Type B pancreatic cell (in vitro differentiated cells): ENCODE data around the gene SIRT6. TPM values are rescaled to one million over a fixed set of nuclear protein-coding genes. Genes with fewer than 3 reads are reported as not detected.

Experiments used
- DNase-seq: peaks from one replicate; pipeline ENCODE4 v3.0.0; 2021; ENCODE audit warnings: mixed read lengths; ENCODE audit not compliant: unreplicated experiment; ENCODE audit errors: extremely low spot score
- H3K27ac Mint-ChIP-seq: 2 replicates; pipeline ENCODE4 v1.8.0; 2021; ENCODE audit warnings: mild to moderate bottlenecking, mixed read lengths
- H3K27me3 Mint-ChIP-seq: 2 replicates; pipeline ENCODE4 v1.8.0; 2021; ENCODE audit warnings: mixed read lengths
- H3K36me3 Mint-ChIP-seq: 2 replicates; pipeline ENCODE4 v1.8.0; 2021; ENCODE audit warnings: mixed read lengths
- H3K4me1 Mint-ChIP-seq: one replicate; pipeline ENCODE4 v1.8.0; 2021; ENCODE audit warnings: mixed read lengths; ENCODE audit not compliant: unreplicated experiment
- H3K4me3 Mint-ChIP-seq: 2 replicates; pipeline ENCODE4 v1.8.0; 2021; ENCODE audit warnings: mild to moderate bottlenecking, mixed read lengths
- H3K9me3 Mint-ChIP-seq: 2 replicates; pipeline ENCODE4 v1.8.0; 2021; ENCODE audit warnings: mixed read lengths
- total RNA-seq: library from RNA; stranded (reverse); gene quantifications from 2 replicates; pipeline ENCODE4 v1.2.1, GENCODE V29; 2021; ENCODE audit warnings: low replicate concordance
- TF ChIP-seq, protein P1 (sequence below): fragments of 200-600 bp; sonication (generic); conservative IDR thresholded peaks from 2 replicates; pipeline ENCODE4 v1.5.0; 2021; ENCODE audit warnings: antibody characterized with exemption, mild to moderate bottlenecking

SIRT6 gene
- total RNA-seq, 1 donor from 2014 or later: 29.2 TPM

DNA sequence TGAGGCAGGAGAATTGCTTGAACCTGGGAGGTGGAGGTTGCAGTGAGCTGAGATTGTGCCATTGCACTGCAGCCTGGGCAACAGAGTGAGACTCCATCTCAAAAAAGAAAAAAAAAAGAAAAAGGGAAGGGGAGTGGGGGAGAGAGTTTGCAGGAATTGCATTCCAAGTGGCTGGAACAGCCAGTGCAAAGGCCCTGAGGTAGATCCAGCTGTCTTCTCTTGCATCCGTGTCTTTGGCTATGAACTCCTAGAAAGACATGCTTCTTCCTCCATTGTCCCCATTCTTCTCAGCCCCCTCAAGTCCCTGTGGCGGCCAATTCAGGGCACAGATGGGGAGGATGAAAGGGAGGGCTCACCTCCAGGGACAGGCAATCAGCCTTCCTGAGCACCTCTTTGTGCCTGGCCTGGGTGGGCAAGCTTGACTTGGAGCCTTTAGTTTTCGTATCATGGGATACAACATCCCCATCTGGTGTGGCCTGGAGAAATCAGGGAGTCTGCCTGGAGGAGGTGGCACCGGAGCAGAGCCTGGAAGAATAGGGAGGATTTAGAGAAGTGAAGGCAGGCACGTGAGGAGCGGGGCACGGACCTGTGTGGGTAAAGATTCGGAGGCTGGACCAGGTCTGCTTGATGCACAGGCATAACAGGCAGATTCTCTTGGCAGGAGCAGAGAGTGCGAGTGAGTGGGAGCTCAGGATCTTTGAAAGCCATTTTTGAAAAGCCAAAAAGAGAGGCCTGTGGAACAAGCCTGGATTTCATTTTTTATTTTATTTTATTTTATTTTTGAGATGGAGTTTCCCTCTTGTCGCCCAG is 5.2 kb upstream of the SIRT6 start:
- Mint-ChIP-seq H3K9me3 (no peaks in the 10 kb centered on the region), H3K36me3 (no peaks in the 10 kb centered on the region), H3K4me3 (no peak overlapping the region), H3K4me1 (peaks cover 7% of the 10 kb centered on the region), H3K27ac (no peak overlapping the region), H3K27me3 (peaks cover 6% of the 10 kb centered on the region)
- no peak for DNase-seq
- TF ChIP-seq, protein P1, sequence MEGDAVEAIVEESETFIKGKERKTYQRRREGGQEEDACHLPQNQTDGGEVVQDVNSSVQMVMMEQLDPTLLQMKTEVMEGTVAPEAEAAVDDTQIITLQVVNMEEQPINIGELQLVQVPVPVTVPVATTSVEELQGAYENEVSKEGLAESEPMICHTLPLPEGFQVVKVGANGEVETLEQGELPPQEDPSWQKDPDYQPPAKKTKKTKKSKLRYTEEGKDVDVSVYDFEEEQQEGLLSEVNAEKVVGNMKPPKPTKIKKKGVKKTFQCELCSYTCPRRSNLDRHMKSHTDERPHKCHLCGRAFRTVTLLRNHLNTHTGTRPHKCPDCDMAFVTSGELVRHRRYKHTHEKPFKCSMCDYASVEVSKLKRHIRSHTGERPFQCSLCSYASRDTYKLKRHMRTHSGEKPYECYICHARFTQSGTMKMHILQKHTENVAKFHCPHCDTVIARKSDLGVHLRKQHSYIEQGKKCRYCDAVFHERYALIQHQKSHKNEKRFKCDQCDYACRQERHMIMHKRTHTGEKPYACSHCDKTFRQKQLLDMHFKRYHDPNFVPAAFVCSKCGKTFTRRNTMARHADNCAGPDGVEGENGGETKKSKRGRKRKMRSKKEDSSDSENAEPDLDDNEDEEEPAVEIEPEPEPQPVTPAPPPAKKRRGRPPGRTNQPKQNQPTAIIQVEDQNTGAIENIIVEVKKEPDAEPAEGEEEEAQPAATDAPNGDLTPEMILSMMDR: no peak

DNA sequence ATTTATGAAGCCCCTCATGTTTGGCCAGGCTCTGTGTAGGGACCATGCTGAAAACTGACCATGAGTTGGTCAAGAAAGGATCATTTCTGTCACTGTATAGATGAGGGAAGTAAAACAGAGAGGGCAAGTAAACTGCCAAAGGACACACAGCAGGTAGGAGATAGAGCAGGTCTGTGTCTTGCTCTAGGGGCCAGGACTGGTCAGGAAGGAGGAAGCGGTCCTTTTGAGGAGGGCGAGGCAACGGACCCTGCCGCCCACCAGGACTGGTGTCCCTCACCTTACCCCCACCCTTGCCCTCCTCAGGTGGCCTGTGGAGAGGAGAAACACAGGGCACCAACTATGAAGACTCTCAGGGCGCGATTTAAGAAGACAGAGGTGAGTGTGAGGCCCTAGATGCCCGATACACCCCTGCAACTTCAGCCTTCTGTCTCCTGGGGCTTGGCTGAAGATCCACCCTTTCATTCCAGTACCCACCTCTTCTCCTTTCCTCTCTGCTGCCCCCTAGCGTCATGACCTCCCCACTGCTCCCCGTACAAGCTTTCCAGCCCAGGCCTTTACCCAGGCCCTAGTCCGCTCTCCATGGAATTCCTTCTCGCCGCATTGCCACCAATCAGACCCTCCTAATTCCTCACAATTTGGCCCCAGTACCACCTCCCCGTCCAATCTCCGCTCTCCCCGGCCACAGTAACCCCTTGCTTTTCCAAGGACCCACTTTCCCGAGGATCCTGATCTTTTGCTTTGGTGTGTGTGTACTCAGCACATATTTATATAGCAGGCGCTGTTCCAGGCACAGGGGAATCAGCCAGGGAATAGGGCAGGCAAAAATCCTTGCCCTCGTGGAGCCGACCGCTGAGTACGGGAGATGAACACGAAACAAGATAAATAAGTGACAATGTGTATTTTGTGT is 4.0 kb upstream of the SIRT6 start:
- H3K36me3 Mint-ChIP-seq: no peaks in the 10 kb centered on the region
- peaks cover 6% of the 10 kb centered on the region for H3K27me3 Mint-ChIP-seq
- no peak for DNase-seq
- H3K4me1 Mint-ChIP-seq: peaks cover 11% of the 10 kb centered on the region
- H3K27ac Mint-ChIP-seq: peak overlapping the region; percentile 74
- peak overlapping the region; percentile 23 for H3K4me3 Mint-ChIP-seq
- TF ChIP-seq, protein P1: peak; percentile 86
- H3K9me3 Mint-ChIP-seq: no peaks in the 10 kb centered on the region

DNA sequence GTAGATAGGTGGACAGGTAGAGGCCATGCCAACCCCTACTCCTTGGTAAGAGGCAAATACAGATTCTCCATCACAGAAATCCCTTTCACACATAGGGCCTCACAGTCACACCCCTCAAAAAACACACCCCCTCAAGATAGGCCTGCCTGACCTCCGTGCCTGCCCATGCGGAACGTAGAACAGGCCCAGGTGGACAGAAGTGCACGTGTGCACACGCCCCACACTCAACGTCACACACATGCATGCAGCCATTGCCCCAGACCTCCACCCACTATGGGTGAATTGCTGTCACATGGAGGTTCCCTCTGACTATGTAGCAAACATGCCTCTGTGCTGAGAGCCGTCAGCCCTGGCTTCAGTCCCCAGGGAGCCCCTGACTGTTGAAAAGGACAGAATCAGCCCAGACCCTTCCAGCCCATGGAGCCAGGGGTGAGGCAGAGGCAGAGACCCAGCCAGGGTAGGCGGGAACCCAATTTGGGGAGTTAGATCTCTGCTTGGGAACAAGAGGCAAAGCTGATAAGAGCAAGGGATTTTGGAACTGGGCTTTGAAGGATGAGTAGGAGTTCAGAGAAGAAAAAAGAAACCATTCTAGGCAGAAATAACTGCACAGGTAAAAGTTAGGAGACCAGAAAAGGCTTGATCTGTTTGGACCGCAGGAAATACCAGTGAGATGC is 3.2 kb upstream of the SIRT6 start:
- TF ChIP-seq, protein P1: no peak
- DNase-seq: no peak
- Mint-ChIP-seq H3K27ac (no peak overlapping the region), H3K9me3 (no peaks in the 10 kb centered on the region), H3K4me3 (no peak overlapping the region), H3K27me3 (peaks cover 6% of the 10 kb centered on the region), H3K36me3 (no peaks in the 10 kb centered on the region), H3K4me1 (peaks cover 11% of the 10 kb centered on the region)

DNA sequence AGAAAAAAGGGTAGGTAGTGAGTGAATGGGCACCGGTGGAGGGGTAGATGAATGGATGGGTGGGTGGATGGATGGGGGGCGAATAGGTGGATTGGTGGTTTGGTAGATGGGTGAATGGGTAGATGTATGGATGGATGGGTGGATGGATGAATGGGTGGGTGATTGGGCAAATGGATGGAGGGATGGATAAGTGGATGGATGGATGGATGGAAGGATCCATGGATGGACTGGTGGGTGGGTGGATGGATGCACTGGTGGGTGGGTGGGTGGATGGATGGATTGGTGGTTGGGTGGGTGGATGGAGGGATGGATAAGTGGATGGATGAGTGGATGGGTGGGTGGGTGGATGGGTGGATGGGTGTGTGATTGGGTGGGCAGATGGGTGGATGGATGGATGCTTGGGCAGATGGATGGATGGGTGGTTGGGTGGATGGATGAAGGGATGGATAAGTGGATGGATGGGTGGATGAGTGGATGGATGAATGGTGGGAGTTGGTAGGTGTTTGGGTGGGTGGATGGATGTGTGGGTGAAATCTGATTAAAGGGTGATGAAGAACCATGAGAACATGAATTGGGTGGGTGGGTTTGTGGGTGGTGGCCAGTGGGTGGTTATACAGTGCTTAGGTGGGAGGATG is 2.5 kb upstream of the SIRT6 start:
- TF ChIP-seq, protein P1: no peak
- Mint-ChIP-seq H3K36me3 (no peaks in the 10 kb centered on the region), H3K27ac (no peak overlapping the region), H3K27me3 (peaks cover 6% of the 10 kb centered on the region), H3K4me3 (peak overlapping the region; percentile 34), H3K9me3 (no peaks in the 10 kb centered on the region), H3K4me1 (peaks cover 11% of the 10 kb centered on the region)
- no peak for DNase-seq
